Panc1 (cell line): ENCODE results near the gene ALG2.

ENCODE experiments used
- POLR2AphosphoS5 ChIP-seq: IDR thresholded peaks from 2 replicates; pipeline ENCODE4 v1.6.1; 2012; ENCODE audit warnings: mild to moderate bottlenecking, low read depth, low read length, moderate library complexity
- TF ChIP-seq, protein P1 (sequence below): fragments of 450-650 bp; IDR thresholded peaks from 2 replicates; pipeline ENCODE4 v1.5.1; 2017; ENCODE audit warnings: mild to moderate bottlenecking

GRCh38 chr9:99178912-99179872 lies 42.5 kb downstream of the ALG2 start:
- TF ChIP-seq POLR2AphosphoS5 = no peak
- TF ChIP-seq, protein P1, sequence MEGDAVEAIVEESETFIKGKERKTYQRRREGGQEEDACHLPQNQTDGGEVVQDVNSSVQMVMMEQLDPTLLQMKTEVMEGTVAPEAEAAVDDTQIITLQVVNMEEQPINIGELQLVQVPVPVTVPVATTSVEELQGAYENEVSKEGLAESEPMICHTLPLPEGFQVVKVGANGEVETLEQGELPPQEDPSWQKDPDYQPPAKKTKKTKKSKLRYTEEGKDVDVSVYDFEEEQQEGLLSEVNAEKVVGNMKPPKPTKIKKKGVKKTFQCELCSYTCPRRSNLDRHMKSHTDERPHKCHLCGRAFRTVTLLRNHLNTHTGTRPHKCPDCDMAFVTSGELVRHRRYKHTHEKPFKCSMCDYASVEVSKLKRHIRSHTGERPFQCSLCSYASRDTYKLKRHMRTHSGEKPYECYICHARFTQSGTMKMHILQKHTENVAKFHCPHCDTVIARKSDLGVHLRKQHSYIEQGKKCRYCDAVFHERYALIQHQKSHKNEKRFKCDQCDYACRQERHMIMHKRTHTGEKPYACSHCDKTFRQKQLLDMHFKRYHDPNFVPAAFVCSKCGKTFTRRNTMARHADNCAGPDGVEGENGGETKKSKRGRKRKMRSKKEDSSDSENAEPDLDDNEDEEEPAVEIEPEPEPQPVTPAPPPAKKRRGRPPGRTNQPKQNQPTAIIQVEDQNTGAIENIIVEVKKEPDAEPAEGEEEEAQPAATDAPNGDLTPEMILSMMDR = no peak
